H1 (cell line): ENCODE measurements around the gene ARHGEF4. TPM values are rescaled to one million over a fixed set of nuclear protein-coding genes. Genes with fewer than 3 reads are reported as not detected.

Experiments used
- CTCF ChIA-PET: fragments of 300-600 bp; sonication (Branson Sonifier 250); formaldehyde crosslinking; loops from one replicate; lab custom pipeline; 2021; ENCODE audit not compliant: partially characterized antibody; lab: Charles Lee
- POLR2A ChIA-PET: fragments of 300-600 bp; sonication (Branson Sonifier 250); formaldehyde crosslinking; loops from one replicate; lab custom pipeline; 2021; ENCODE audit warnings: inconsistent platforms; ENCODE audit not compliant: partially characterized antibody; lab: Charles Lee
- DNase-seq, 2 experiments: peaks; one replicate each; pipeline versions ENCODE4 v3.0.0 to v3.0.0-alpha.2; 2010 to 2022; ENCODE audit warnings: low spot score in 2 of 2, low read depth in 1 of 2, mixed read lengths in 1 of 2
- FAIRE-seq: peaks from 2 replicates; lab custom pipeline; 2011; peaks lifted over from hg19 to GRCh38; lab: Jason Lieb, UNC
- H2AFZ ChIP-seq: 2 replicates; pipeline ENCODE4 v1.8.1; 2012; ENCODE audit warnings: low read length, inconsistent platforms
- H2AK5ac ChIP-seq: 2 replicates; pipeline ENCODE4 v1.6.1; 2013; ENCODE audit warnings: low read depth, low read length
- H2BK120ac ChIP-seq: replicated peaks from 2 replicates; pipeline ENCODE3; 2013; ENCODE audit warnings: low read depth, low read length, inconsistent platforms
- H2BK12ac ChIP-seq: 2 replicates; pipeline ENCODE4 v1.6.1; 2013; ENCODE audit warnings: low read depth, low read length
- H2BK15ac ChIP-seq: 2 replicates; pipeline ENCODE4 v1.6.1; 2013; ENCODE audit warnings: low read length
- H2BK20ac ChIP-seq: 2 replicates; pipeline ENCODE4 v1.6.1; 2013; ENCODE audit warnings: low read length
- H2BK5ac ChIP-seq: 2 replicates; pipeline ENCODE4 v1.6.1; 2013; ENCODE audit warnings: low read depth, low read length
- H3K14ac ChIP-seq: 2 replicates; pipeline ENCODE4 v1.6.1; 2013; ENCODE audit warnings: inconsistent platforms; ENCODE audit not compliant: insufficient read length
- H3K18ac ChIP-seq: 2 replicates; pipeline ENCODE4 v1.6.1; 2013; ENCODE audit warnings: low read length; ENCODE audit errors: extremely low read depth
- H3K23ac ChIP-seq: 2 replicates; pipeline ENCODE4 v1.6.1; 2013; ENCODE audit warnings: inconsistent platforms; ENCODE audit not compliant: insufficient read length
- H3K23me2 ChIP-seq: 2 replicates; pipeline ENCODE4 v1.6.1; 2013; ENCODE audit warnings: low read depth, low read length
- H3K27ac ChIP-seq: 2 replicates; pipeline ENCODE4 v1.6.1; 2011; ENCODE audit warnings: low read depth, low read length, inconsistent platforms
- H3K27me3 ChIP-seq, 4 experiments: replicated peaks in 1 of 4; 1 replicate in 1 of 4; 2 replicates in 3 of 4; pipeline versions ENCODE4 v1.6.1 to v1.8.1; 2011 to 2013; ENCODE audit warnings: low read length in 3 of 4, mild to moderate bottlenecking in 3 of 4, inconsistent platforms in 2 of 4, mixed read lengths in 2 of 4, moderate library complexity in 1 of 4; ENCODE audit not compliant: control insufficient read depth in 3 of 4, insufficient read depth in 3 of 4; ENCODE audit errors: extremely low read depth in 1 of 4
- H3K36me3 ChIP-seq, 4 experiments: 2 replicates each; pipeline versions ENCODE4 v1.6.1 to v1.8.1; 2011 to 2013; ENCODE audit warnings: mild to moderate bottlenecking in 4 of 4, low read length in 3 of 4, moderate library complexity in 2 of 4, control low read depth in 1 of 4, inconsistent platforms in 1 of 4; ENCODE audit not compliant: insufficient read depth in 4 of 4, control insufficient read depth in 2 of 4
- H3K4ac ChIP-seq: replicated peaks from 2 replicates; pipeline ENCODE3; 2013; ENCODE audit warnings: low read length, low read depth, mixed read lengths, inconsistent platforms; ENCODE audit not compliant: insufficient read length
- H3K4me1 ChIP-seq, 4 experiments: replicated peaks in 1 of 4; 1 replicate in 1 of 4; 2 replicates in 3 of 4; pipeline versions ENCODE4 v1.6.1 to v1.8.1; 2011 to 2013; ENCODE audit warnings: low read length in 3 of 4, inconsistent platforms in 2 of 4, mixed read lengths in 1 of 4; ENCODE audit not compliant: insufficient read depth in 4 of 4, control insufficient read depth in 3 of 4
- H3K4me2 ChIP-seq, 2 experiments: 2 replicates each; pipeline versions ENCODE4 v1.6.1 to v1.8.1; 2011 to 2013; ENCODE audit warnings: low read depth in 2 of 2, low read length in 2 of 2, control low read depth in 1 of 2, inconsistent platforms in 1 of 2, mild to moderate bottlenecking in 1 of 2; ENCODE audit not compliant: insufficient read depth in 1 of 2
- H3K4me3 ChIP-seq, 4 experiments: fragments of 200-600, 300-600 bp in 1 of 4; sonication (generic), shearing (Covaris generic), sonication (Bioruptor Twin) in 1 of 4; 2 replicates each; pipeline versions ENCODE4 v1.5.1 to v1.8.1; 2011 to 2016; ENCODE audit warnings: low read length in 4 of 4, low read depth in 3 of 4, control low read depth in 2 of 4, inconsistent platforms in 2 of 4, mild to moderate bottlenecking in 2 of 4, mixed read lengths in 1 of 4, moderate library complexity in 1 of 4; ENCODE audit not compliant: insufficient read depth in 2 of 4; ENCODE audit errors: extremely low read depth in 1 of 4
- H3K56ac ChIP-seq: replicated peaks from 2 replicates; pipeline ENCODE3; 2013; ENCODE audit warnings: low read depth, mild to moderate bottlenecking, mixed read lengths, low read length, inconsistent platforms; ENCODE audit not compliant: insufficient read length
- H3K79me1 ChIP-seq: 2 replicates; pipeline ENCODE4 v1.6.1; 2013; ENCODE audit warnings: low read depth, low read length, control low read depth
- H3K79me2 ChIP-seq, 2 experiments: 2 replicates each; pipeline versions ENCODE4 v1.6.1 to v1.8.1; 2012 to 2013; ENCODE audit warnings: low read length in 2 of 2, mild to moderate bottlenecking in 2 of 2, inconsistent platforms in 1 of 2; ENCODE audit not compliant: insufficient read depth in 2 of 2, control insufficient read depth in 1 of 2
- H3K9ac ChIP-seq, 4 experiments: replicated peaks in 1 of 4; 1 replicate in 1 of 4; 2 replicates in 3 of 4; pipeline versions ENCODE4 v1.6.1 to v1.8.1; 2011 to 2013; ENCODE audit warnings: low read depth in 3 of 4, low read length in 3 of 4, control low read depth in 2 of 4, mild to moderate bottlenecking in 2 of 4, moderate library complexity in 2 of 4, inconsistent platforms in 1 of 4; ENCODE audit errors: extremely low read depth in 1 of 4
- H3K9me3 ChIP-seq, 2 experiments: 2 replicates each; pipeline versions ENCODE4 v1.6.1 to v1.8.1; 2012 to 2013; ENCODE audit warnings: mild to moderate bottlenecking in 2 of 2, moderate library complexity in 2 of 2, control low read depth in 1 of 2, inconsistent platforms in 1 of 2, low read depth in 1 of 2, low read length in 1 of 2, mixed read lengths in 1 of 2; ENCODE audit not compliant: insufficient read depth in 2 of 2
- H4K20me1 ChIP-seq, 2 experiments: replicated peaks in 1 of 2; 2 replicates each; pipeline versions ENCODE3 to v1.8.1; 2011 to 2013; ENCODE audit warnings: inconsistent platforms in 2 of 2, low read length in 2 of 2, mild to moderate bottlenecking in 1 of 2; ENCODE audit not compliant: insufficient read depth in 2 of 2, control insufficient read depth in 1 of 2
- H4K5ac ChIP-seq: 2 replicates; pipeline ENCODE4 v1.6.1; 2013; ENCODE audit warnings: low read length, low read depth, mixed read lengths, inconsistent platforms; ENCODE audit not compliant: insufficient read length
- H4K8ac ChIP-seq: 2 replicates; pipeline ENCODE4 v1.8.0; 2013; ENCODE audit warnings: mild to moderate bottlenecking, moderate library complexity, low read length, inconsistent platforms; ENCODE audit not compliant: insufficient read depth; ENCODE audit errors: extremely low read depth
- H4K91ac ChIP-seq: replicated peaks from 2 replicates; pipeline ENCODE3; 2013; ENCODE audit warnings: low read length, mixed read lengths, inconsistent platforms; ENCODE audit not compliant: insufficient read length
- SP1 ChIP-seq: IDR thresholded peaks from 2 replicates; pipeline ENCODE4 v1.6.1; 2011; ENCODE audit warnings: low read depth, low read length
- TBP ChIP-seq: IDR thresholded peaks from 2 replicates; pipeline ENCODE4 v1.6.1; 2011; ENCODE audit warnings: low read depth, low read length, improper control_type of control experiment
- WGBS, 2 experiments: shearing (Covaris generic) in 1 of 2; methylation state at CpG; one replicate each; pipeline versions ENCODE4 v1.1.6 to v1.1.7; 2013 to 2015; ENCODE audit warnings: low lambda C conversion rate in 2 of 2, mixed read lengths in 2 of 2, inconsistent platforms in 1 of 2, low coverage in 1 of 2, missing lambda C conversion rate in 1 of 2; ENCODE audit not compliant: insufficient replicate concordance in 2 of 2, insufficient coverage in 1 of 2, insufficient read length in 1 of 2; ENCODE audit errors: extremely low coverage in 1 of 2, missing lambda C conversion rate in 1 of 2; 5-methylcytosine and 5-hydroxymethylcytosine counted together
- polyA plus RNA-seq, 7 experiments: library from polyadenylated mRNA; depleted of rRNA in 3 of 7; stranded (reverse) in 5 of 7; unstranded in 2 of 7; fragments of >200 nt in 5 of 7; fragments of 200-250 nt in 2 of 7; gene quantifications; 1 replicate in 5 of 7; 2 replicates in 1 of 7; 4 replicates in 1 of 7; pipeline versions ENCODE4 v1.2.1 to v1.2.3, GENCODE V29; 2011 to 2013; ENCODE audit warnings: missing spikeins in 2 of 7, mixed read lengths in 2 of 7
- total RNA-seq: library from RNA; stranded (reverse); fragmentation: NEBNext Ultra II Directional; extraction: Animal tissue kit (Norgen Biotek cat#: 25700); gene quantifications from 2 replicates; pipeline ENCODE4 v1.2.1, GENCODE V29; 2021
- TF ChIP-seq, protein P1 (sequence below): IDR thresholded peaks from 2 replicates; pipeline ENCODE4 v1.6.1; 2011; ENCODE audit warnings: low read depth, mild to moderate bottlenecking, low read length; ENCODE audit not compliant: insufficient read depth

Gene ARHGEF4
- total and polyA plus RNA-seq, 2 of the 8 experiments (the other 6 are each of a cell fraction or from before 2014, with no cell fraction given), result 10.6 to 14.6 TPM

DNA sequence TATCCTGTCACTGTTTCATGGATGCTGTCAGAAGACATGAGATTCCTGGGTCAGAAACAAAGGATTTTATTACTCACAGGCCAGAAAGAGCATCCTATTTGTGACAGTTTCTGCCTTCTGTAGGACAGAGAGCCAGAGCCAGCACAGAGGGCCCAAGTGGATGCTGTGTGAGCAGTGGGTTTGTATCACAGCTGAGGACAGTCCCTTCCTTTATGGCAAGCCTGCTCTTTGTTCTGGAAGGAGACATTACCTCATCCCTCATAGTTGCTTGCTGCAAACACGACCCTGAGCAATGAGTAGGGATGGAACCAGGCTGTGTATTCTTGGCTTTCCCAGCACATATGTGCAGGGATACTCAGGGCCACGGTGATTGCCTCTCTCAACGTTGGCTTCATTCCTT lies 41.6 kb downstream of the ARHGEF4 start:
- Histone ChIP-seq H3K27me3 (no peaks in the 10 kb centered on the region), H2BK12ac (no peak overlapping the region), H3K14ac (no peak overlapping the region), H3K27ac (no peak overlapping the region), H4K20me1 (no peaks in the 10 kb centered on the region), H3K23me2 (no peaks in the 10 kb centered on the region), H4K8ac (no peak overlapping the region), H3K18ac (no peak overlapping the region), H3K79me1 (no peaks in the 10 kb centered on the region), H2BK5ac (no peak overlapping the region), H3K79me2 (no peaks in the 10 kb centered on the region), H3K4me2 (no peak overlapping the region), H3K56ac (no peak overlapping the region), H2BK15ac (no peak overlapping the region), H4K91ac (no peak overlapping the region), H2BK120ac (no peak overlapping the region), H4K5ac (no peak overlapping the region), H3K9ac (no peak overlapping the region), H3K36me3 (no peaks in the 10 kb centered on the region), H3K9me3 (no peaks in the 10 kb centered on the region), H2AFZ (no peak overlapping the region), H2AK5ac (no peak overlapping the region), H2BK20ac (no peak overlapping the region), H3K4me3 (no peak overlapping the region), H3K4me1 (no peaks in the 10 kb centered on the region; a peak in 1 of 7 replicates), H3K4ac (no peak overlapping the region), H3K23ac (no peak overlapping the region)
- WGBS, 2 experiments, result 74% methylated on average over 3 of the region's 3 CpGs; no CpG with 5 or more reads in 1 of the 2 experiments
- ChIA-PET CTCF (interaction anchor here (1.5 kb wide), 1 partner anchor 9 kb away, joined by 4 read pairs; no protein-coding TSS in a partner anchor), POLR2A (no interaction called here)
- DNase-seq (no peak), FAIRE-seq (no peak)
- TF ChIP-seq, protein P1, sequence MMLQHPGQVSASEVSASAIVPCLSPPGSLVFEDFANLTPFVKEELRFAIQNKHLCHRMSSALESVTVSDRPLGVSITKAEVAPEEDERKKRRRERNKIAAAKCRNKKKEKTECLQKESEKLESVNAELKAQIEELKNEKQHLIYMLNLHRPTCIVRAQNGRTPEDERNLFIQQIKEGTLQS, result no peak
- TF ChIP-seq TBP (no peak), SP1 (no peak)
